COR-L47 (cell line): Measurements from ENCODE around the gene MARK1.
"Not testable (repeated sequence)": the region's sequence is repeated elsewhere in the genome, so short reads cannot be mapped to it uniquely, and the experiment has no call there.

ENCODE experiments used
- DNase-seq: peaks from one replicate; lab custom pipeline; 2025; lab: John Stamatoyannopoulos, UW

Gene MARK1

GRCh38 chr1:220528679-220529501, 954 bp downstream of the MARK1 start:
- no peak for DNase-seq

- DNase-seq: no peak
These were observed 1.6 kb downstream of the MARK1 start for GRCh38 chr1:220529521-220530020.

- DNase-seq: no peak
These were observed 5.7 kb downstream of the MARK1 start for GRCh38 chr1:220533504-220534109.

DNA sequence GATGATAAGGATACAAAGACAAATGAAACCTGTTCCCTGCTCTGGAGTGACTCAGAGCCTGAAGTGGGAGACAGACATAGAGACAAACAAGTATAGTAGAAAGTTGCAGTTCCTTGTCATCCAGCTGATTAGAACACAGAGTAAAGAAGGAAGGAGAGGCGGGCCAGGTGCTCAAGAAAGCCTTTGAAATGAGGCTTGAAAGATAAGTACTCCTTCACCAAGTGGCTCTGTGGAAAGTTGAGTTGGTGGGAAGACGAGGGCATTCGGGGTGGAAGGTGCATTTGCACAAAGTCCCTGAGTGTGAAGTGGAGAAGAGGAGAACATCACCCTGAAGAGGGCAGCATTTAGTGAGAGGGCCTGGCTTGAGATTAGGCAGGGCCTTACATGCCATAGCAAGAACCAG, 17.0 kb downstream of the MARK1 start:
- no peak for DNase-seq

GRCh38 chr1:220550811-220551399, 23.0 kb downstream of the MARK1 start:
- DNase-seq: no peak

- DNase-seq: no peak
These were observed 23.8 kb downstream of the MARK1 start for GRCh38 chr1:220551718-220552117.

DNA sequence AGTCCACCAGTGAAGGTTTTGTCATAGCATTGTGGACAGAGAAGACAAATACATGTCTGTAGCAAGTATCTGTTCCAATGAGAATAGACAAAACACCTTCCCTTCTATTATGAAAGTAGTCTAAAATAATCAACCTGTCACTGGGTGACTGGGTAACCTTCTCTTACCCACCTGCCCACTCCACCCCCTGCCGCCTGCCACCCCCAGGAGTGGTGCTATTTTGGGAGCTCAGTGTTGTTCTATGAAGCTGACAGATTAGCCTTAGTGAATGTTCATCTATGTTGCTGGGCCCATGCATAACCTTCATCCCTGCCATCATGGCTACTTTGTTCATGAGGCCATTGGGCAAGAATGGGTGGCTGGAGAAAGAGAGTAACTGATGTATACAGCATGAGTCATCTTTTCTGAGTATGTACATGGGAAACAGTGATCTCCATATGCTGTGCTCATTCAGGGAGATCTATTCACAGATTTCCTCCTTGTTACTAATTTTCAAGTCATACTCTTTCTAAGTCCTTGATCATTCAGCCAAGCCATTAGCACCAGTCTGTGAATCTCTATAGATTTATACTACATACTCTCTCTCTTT, 24.8 kb downstream of the MARK1 start:
- DNase-seq: no peak

- no peak for DNase-seq
These were observed 28.7 kb downstream of the MARK1 start for GRCh38 chr1:220556641-220557040.

- no peak for DNase-seq
These were observed 35.6 kb downstream of the MARK1 start for GRCh38 chr1:220563564-220563963.

- no peak for DNase-seq
These were observed 36.3 kb downstream of the MARK1 start for GRCh38 chr1:220564216-220564615.

GRCh38 chr1:220565670-220566069, 37.7 kb downstream of the MARK1 start:
- DNase-seq: no peak

GRCh38 chr1:220566869-220567268, 38.9 kb downstream of the MARK1 start:
- no peak for DNase-seq

DNA sequence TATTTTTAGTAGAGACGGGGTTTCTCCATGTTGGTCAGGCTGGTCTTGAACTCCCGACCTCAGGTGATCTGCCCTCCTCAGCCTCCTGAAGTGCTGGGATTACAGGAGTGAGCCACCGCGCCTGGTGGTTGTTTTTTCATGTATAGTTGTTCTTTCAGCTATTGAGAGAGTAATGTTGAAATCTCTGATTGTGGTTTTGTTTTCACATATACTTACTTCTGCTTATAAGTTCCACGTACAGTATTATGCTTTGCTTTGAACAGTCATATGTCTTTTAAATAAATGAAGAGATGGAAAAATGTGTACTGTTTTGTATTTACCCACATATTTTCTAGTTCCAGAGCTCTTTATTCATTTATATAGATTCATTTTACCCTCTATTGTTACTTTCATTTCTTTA, 44.5 kb downstream of the MARK1 start:
- no peak for DNase-seq

GRCh38 chr1:220573836-220574235, 45.9 kb downstream of the MARK1 start:
- DNase-seq: no peak

DNA sequence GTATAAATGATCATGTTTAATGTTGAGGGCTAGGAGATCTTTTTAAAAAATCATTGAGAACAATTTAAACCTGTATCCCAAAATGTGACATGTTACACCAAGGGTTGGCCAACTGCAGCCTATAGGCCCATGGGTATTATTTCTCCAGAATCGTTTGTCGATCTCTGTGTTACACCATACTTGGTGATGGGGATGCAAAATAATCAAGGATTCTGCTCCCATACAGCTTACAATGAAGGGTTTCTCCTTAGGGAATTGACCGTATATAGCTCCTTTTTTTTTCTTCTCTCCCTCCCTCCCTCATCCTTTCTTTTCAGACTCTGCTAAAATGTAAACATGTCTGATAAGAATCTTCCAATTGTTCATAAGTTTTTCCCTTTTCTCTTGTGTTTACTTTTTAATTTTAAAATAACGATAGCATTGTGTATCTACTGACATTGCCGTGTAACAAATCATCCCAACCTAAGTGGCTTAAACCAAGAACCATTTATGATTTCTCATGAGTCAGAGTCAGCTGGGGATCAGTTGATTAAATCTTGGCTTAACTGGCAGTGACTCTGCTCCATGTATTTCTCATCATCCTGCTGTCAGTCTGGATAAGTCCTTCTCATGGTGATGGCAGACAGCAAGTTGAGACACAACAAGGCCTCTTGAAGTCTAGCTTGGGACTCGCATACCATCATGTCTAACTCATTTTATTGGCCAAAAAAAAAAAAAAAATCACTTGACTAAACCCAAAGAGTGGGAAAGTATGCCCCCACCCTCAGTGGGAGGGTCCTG, 48.0 kb downstream of the MARK1 start:
- DNase-seq: no peak

DNA sequence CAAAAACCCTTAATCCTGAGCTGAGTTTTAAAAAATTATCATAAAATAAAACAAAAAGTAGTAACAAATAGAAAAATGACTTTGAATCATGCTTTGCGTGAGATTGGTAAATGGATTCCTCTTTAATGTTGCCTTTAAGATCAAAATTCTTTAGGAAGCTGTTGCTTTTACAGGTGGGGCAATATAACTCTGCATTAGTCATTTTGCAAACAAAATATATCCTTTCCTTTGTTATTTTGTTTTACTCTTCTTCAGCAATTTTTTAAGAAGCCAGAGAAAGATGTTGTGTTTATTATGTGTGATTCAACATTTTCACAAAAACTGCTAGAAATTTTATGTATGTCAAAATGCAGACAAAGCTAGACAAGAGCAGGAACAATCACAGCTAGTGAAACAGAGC, 50.0 kb downstream of the MARK1 start:
- DNase-seq: no peak

DNA sequence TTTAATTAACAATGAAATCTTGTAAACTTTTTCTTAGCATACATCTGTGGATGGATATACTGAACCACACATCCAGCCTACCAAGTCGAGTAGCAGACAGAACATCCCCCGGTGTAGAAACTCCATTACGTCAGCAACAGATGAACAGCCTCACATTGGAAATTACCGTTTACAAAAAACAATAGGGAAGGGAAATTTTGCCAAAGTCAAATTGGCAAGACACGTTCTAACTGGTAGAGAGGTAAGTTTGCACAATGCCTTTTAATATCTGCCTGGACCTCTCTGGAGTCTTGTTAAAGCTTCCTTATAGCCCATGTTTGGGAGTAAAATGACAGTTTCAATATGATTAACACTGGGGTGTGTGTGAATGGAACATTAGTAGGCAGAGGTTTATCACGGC, 51.4 kb downstream of the MARK1 start:
- DNase-seq: peak; percentile 67

GRCh38 chr1:220592714-220593113, 64.8 kb downstream of the MARK1 start:
- no peak for DNase-seq

- DNase-seq: no peak
These were observed 66.4 kb downstream of the MARK1 start for GRCh38 chr1:220594356-220594755.

DNA sequence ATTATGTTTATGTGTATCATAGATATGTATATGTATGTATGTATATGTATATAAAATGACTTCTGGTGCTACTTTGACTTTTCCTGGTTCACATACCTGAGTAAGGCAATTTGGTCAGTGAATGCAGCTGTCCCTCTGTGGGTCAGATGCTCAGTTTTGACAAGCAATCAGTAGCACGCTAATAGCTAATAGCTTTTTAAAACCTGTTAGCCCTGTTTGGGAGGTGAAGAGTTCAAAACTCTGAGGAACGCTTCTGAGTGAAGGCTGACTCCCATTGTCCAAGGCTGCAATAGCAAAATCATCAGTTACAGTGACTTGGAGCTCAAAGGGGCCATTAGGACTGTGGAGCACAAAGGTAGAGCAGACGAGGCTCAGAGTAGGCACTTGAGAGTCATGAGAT, 67.2 kb downstream of the MARK1 start:
- DNase-seq: no peak

DNA sequence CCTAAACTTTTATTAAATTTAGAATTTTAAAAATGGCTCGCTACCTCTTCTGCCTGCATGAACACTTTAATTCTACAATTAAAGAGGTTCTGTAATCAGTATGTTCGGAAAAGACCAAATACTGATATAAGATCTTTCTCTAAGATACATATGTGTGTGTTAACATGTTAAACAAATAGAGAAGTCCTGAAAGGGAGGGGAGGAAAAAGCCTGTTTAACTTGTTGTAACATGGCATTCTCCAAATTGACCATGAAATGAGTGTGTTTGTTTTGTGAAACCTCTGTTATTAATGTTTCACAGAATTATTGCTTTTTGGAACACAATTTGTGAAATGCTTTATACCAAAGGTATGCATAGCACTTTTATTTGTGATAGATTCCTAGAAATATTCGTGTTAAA, 77.0 kb downstream of the MARK1 start:
- no peak for DNase-seq

GRCh38 chr1:220605651-220606050, 77.7 kb downstream of the MARK1 start:
- DNase-seq: not testable (repeated sequence)
